GM19395 (cell line): ENCODE measurements around the gene UBL7.
"Not testable (repeated sequence)": the region's sequence is repeated elsewhere in the genome, so short reads cannot be mapped to it uniquely, and the experiment has no call there.

Experiments
- ATAC-seq: cut with Tn5 transposase; IDR thresholded peaks from one replicate; pipeline ENCODE4 v1.9.1; 2021; ENCODE audit warnings: mild to moderate bottlenecking, moderate library complexity; ENCODE audit not compliant: unreplicated experiment

UBL7 gene

GRCh38 chr15:74464897-74465296 is 3.9 kb upstream of the UBL7 start:
- no peak for ATAC-seq

GRCh38 chr15:74464216-74464615 is 3.3 kb upstream of the UBL7 start:
- no peak for ATAC-seq

- no peak for ATAC-seq
These were observed 2.7 kb upstream of the UBL7 start for GRCh38 chr15:74463634-74464033.

GRCh38 chr15:74461847-74462511 is 1.0 kb upstream of the UBL7 start:
- ATAC-seq: no peak

GRCh38 chr15:74460298-74460697 is 662 bp downstream of the UBL7 start:
- ATAC-seq: no peak

DNA sequence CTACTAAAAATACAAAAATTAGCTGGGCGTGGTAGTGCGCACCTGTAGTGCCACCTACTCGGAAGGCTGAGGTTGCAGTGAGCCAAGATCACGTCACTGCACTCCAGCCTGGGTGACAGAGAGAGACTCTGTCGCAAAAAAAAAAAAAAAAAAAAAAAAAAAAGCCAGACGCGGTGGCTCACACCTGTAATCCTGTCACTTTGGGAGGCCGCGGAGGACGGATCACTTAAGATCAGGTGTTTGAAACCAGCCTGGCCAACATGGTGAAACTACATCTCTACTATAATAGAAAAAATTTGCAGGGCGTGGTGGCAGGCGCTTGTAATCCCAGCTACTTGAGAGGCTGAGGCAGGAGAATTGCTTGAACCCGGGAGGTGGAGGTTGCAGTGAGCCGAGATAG is 1.2 kb downstream of the UBL7 start:
- ATAC-seq: not testable (repeated sequence)

DNA sequence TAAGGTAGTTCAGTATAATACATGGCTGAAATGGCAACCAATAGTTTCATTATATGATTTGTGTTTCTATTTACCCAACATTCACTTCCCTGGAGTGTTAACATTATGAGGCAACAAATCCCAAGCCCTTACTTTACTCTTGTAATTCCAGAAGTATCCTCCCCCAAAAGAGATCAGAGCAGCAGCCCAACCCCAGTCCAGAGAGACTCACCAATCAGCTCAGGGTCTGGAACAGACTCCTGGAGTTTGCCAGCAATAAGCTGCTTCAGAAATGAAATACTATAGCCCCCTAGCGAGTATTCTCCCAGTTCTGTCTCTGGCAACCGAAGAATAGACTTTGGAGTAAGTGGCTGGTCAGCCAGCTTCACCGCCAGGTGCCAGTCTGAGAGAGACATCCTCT is 2.5 kb downstream of the UBL7 start:
- no peak for ATAC-seq

DNA sequence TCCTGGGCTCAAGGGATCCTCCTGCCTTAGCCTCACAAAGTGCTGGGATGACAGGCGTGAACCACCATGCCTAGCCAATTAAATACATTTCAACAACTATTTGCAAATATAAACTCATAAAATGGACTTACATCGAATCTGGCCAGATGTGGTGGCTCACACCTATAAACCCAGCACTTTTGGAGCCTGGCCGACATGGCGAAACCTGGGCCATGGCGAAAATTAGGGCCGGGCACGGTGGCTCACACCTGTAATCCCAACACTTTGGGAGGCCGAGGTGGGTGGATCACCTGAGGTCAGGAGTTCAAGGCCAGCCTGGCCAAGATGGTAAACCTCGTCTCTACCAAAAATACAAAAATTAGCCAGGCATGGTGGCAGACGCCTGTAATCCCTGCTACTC is 3.9 kb downstream of the UBL7 start:
- not testable (repeated sequence) for ATAC-seq

DNA sequence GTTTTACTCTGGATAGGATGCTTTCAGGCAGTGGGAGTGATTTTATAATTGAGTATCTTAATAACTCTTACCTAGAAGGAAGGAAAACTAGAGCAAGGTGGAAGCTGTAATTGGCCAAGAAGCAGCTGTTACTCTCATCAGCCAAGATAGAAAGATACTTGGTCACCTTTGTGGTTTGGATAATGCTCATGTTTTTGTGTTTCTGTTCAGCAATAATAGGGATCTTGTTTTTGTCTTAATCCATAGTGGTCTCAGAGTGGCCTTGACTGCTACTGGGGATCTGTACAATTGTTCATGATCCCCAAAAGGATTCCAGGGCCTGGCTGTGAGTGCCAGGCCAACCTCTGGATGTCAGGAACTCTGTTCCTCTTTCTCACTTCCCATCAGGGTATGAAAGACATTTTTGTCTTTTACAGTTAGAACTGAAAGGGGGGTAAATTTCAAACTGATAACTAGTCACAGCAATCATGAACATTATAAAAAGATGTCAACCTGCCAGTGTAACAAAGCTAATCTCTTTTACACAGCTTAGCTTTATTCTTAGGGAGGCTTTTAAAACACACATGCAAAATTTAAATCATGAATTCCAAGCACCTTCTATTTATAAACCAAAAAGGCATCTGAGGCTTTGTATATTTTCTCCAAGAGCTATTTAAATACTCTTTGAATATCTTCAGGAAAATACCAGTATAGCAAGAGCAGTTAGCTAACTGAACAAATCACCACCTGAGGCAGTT is 6.0 kb downstream of the UBL7 start:
- ATAC-seq: no peak

DNA sequence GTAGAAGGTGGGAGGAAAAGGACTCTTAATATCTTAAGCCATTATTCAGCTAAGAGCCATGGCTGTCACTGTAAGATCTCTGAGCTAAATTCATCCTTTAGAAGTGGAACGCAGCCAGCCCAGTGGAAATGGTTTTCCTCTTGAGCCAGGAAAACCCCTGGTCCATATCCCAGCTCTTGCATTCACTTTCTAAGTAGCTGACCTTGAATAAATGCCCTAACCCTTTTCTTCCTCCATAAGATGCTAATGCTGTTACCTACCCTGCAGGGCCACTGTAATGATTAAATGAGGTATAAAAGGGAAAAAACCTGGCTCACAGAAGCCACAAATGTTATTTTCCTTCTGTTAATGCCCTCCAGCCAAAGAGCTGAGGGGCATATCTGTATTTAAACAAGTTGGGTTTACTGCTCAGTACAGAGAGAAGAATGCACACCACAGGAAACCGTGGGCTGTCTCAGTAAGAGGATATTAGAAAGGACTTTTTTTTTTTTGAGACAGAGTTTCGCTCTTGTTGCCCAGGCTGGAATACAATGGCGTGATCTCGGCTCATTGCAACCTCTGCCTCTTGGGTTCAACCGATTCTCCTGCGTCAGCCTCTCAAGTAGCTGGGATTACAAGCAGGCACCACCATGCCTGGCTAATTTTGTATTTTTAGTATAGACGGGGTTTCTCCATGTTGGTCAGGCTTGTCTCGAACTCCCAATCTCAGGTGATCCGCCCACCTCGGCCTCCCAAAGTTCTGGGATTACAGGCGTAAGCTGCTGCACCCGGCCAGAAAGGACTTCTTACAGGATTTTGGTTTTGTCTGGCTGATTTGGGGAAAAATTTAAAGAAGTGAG is 6.8 kb downstream of the UBL7 start:
- no peak for ATAC-seq

DNA sequence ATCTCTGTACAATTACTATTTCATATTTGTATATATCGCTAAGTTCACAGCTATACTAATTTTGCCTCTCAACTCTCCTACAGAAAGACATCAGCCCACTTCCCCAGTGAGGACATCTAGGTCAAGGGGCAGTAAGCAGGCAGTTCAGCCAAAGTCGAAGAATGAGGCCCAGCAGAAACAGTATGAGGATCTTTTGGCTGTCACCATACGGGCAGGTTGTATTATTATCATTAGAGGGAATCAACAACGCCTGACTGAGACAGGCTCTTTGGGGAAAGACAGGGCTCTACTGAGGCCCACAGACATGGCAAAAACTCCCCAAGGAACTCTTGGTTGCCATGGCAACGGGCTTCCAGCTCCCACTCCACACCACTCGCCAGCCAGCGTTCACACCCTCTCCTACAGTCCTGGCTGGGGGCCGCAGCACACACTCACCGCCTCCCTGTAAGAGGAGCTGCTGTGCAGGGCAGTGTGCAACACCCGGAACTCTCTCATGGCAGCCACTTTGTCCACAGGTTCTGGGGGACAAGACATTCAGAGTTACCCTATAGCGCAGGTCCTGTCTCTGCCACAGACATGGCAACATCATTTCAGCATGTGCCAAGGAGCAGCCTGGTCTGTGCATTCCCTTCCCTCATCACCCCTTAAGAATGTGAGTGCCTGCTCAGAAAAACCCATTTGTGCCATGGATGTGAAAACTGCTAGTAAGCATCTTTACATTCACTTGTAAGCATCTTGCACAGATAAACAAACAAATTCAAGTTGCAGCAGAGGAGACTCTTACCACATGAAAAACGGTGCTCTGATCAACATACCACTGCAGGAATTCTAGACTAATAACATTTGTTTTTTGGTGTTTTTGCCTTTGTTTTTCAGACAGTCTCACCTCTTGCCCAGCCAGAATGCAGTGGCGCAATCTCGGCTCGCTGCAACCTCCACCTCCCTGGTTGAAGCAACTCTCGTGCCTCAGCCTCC is 8.8 kb downstream of the UBL7 start:
- ATAC-seq: no peak

DNA sequence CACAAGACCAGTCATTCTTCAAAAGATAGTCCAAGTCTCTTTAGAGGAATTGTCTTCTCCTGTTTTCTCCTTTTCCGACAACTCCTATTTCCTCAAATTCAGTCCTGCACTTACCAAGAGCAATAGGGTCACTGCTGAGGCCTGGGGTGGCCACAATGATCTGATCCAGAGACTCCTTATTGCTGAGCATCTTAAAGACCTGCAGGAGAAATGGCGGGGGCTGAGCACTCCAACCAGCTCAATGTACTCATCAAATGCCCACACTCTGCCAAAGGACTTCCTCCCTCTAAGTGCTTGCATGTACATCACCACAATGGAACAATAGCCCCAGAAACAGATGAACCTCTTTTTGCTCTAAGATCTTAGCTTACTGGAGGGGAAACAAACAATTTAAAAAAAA is 9.6 kb downstream of the UBL7 start:
- ATAC-seq: no peak

- ATAC-seq: no peak
These were observed 11.2 kb downstream of the UBL7 start for GRCh38 chr15:74449643-74450205.

DNA sequence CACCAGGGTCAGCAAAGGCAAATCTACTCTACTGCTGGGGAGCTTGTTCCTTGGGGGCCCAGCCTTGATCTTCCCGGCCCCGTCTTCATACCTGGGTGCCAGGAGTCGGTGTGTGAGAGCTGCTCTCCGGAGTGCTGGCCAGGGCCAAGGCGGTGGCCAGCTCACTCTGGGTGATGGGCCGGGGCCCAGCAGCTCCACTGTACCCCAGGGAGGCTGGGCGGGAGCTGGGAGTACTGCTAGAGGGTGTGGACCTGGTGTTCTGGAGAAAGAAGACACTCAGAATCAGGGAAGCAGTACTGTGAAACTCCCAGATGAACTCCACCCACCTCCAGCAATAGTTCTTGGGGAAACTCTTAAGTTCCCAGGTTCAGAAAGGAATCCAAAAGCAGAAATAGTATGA is 11.9 kb downstream of the UBL7 start:
- ATAC-seq: no peak

DNA sequence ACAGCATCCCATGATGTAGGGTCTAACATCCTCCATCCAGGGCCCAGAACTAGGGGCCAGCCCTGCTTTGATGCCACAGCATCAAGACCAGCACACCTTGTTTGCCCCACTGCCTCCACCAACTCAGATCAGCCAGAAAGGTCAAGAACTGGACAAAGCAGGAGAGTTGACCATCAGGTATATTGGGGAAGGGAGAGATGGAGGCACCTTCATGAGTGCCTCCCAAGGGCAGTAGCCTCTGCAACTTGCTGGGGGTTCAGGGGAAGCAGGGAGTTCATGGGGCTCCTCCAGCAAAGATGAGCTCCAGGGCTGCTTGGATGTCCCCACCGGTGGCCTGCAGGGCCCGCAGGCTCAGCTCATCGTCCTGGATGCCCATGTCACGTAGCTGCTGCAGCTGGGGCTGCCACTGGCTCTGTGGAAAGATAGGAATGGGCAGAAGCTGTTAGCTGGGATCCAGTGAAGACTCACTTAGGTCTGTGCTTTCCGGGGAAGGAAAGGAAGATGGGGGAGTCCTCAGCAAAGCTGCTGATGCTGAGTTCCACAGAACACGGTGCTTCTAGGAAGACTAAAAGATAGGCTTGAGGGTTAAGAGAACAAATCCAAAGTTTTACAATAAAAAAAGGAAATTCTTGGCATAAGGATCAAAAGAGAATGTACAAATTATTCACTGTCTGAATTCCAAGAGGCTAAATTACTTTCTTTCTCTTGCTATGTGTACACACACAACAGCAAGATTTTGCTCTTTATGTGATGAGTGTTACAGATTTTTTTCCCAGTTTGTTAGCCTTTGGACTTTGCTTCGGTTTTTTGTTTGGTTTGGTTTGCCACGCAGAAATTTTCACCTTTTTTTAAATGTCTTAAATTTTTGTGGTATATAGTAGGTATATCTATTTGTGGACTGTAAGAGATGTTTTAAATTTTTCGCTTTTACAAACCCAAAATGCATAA is 14.9 kb downstream of the UBL7 start:
- no peak for ATAC-seq

DNA sequence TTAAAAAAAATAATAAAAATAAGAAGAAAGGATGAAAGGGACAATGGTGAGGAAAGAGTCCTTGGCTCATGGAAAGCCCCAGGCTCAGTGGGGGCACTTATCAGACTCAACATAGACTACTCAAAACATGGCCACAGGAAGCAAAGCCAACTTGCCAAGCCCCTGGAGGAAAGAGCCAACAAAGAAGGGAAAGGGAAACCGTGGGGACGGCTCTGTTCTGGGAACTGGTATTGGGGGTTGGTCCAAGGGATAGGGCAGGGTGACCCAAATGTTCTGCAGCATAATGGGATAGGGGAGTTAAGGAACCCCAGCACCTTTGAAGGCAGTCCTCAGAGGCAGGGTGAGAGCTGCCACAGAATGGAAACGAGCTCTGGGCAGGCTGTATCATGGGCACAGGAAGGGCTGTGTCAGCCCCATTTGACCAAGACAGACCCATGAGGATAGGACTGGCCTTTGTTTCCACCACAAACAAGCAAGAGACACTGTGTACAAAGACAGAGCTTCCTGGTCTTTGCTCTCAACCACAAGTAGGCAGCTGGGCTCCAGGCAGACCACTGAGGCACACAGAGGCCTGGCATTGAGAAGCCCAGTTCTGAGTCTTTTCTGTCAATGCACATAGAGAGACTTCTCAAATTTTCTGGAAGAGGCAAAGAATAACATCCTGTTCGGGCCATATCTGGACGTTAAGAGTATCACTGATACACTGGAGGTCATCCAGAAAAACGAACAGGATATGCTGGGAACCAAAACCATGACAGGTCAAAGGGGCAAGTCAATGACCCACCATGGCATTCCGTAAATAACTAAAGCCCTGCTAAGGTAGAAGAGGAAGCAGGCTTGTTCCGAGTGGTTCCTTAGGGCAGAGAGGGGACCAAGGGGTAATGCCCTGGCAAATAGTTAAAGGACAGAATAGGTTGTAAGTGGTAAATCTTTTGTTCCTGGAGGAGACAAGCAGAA is 16.6 kb downstream of the UBL7 start:
- no peak for ATAC-seq

GRCh38 chr15:74443100-74443909 is 17.7 kb downstream of the UBL7 start:
- no peak for ATAC-seq
